GM12872 (cell line): Measurements from ENCODE around the gene TECPR2.

Experiments
- CTCF ChIP-seq: IDR thresholded peaks from 3 replicates; pipeline ENCODE4 v1.5.1; 2011; ENCODE audit warnings: low read depth, mild to moderate bottlenecking, low read length, moderate library complexity; ENCODE audit not compliant: insufficient read depth

The TECPR2 gene

GRCh38 chr14:102338724-102339123 is 24.0 kb upstream of the TECPR2 start:
- no peak for TF ChIP-seq CTCF

DNA sequence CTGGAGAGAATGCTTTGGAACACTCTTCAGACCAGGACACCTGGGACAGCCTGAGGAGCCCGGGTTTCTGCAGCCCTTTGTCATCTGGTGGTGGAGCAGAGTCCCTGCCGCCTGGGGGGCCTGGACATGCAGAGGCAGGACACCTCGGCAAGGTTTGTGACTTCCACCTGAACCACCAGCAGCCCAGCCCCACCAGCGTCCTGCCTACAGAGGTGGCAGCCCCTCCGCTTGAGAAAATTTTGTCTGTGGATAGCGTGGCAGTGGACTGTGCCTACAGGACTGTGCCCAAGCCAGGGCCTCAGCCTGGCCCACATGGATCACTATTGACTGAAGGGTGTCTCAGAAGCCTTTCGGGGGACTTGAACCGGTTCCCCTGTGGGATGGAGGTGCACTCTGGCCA is 21.2 kb upstream of the TECPR2 start:
- no peak for TF ChIP-seq CTCF

GRCh38 chr14:102342238-102342637 is 20.5 kb upstream of the TECPR2 start:
- no peak for TF ChIP-seq CTCF

DNA sequence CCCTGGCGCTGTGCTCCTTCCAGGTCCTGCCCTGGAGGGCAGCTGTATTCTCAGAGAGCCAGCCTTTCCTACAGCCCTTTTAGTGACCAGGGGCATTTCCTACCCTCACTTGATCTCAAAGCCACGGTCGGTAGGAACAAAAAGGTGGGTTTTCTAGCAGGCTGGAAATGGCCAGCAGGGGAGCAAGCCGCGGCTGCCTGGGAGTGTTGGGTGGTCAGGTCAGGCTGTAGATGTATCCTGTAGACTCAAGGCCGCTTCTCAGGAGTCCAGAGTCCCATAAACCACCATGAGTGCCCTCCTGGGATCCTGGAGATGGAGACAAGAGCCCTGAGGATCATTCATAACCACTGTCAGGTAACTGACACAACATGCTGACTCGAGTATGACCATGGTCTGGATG is 18.7 kb upstream of the TECPR2 start:
- TF ChIP-seq CTCF, result no peak

- no peak for TF ChIP-seq CTCF
Observed at GRCh38 chr14:102344485-102344884, 18.3 kb upstream of the TECPR2 start.

GRCh38 chr14:102345232-102345631 is 17.5 kb upstream of the TECPR2 start:
- no peak for TF ChIP-seq CTCF

DNA sequence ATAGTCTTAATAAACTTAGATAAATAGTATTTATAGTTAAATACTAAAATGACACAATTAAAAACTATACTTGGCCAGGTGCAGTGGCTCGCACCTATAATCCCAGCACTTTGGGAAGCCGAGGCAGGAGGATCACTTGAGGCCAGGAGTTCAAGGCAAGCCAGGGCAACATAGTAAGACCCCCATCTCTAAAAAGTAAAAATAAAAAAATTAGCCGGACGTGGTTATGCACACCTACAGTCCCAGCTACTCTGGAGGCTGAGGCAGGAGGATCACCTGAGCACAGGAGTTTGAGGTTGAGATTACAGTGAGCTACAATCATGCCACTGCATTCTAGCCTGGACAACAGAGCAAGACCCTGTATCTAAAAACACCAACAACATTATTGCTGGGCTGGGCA is 16.1 kb upstream of the TECPR2 start:
- TF ChIP-seq CTCF, result no peak

DNA sequence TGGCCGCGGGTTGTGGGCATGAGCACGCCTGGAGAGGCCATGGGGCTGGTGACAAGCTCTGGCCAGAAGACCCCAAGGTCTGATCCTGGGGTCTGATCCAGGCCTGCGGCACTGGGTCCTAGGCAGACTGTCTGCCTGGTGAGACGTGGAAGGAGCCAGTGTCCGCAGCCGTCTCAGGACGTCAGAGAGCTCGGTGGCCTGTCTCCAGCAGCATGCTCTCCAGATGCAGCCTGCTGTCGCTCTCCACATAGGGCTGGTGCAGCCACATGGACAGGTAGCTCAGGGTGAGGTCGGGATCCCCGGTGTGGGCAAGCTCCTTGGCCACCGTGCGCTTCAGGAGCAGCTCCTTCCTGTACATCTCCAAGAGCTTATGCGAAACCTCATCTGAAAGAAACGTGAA is 14.4 kb upstream of the TECPR2 start:
- TF ChIP-seq CTCF, result no peak
